Right lobe of liver (tissue), 4 donors: ENCODE measurements around the gene TAAR6.

ENCODE experiments used
- CTCF ChIP-seq, 4 donors: fragments of 200-600 bp in 3 of 4; fragments of 450-650 bp in 1 of 4; IDR thresholded peaks; one replicate each; pipeline versions ENCODE4 v1.5.1 to v1.8.0; 2016 to 2022; ENCODE audit warnings: antibody characterized with exemption in 4 of 4, mild to moderate bottlenecking in 2 of 4
- POLR2A ChIP-seq: fragments of 450-650 bp; IDR thresholded peaks from one replicate; pipeline ENCODE4 v1.6.1; 2017; ENCODE audit warnings: antibody characterized with exemption, mild to moderate bottlenecking
- donor health status: DM: no; HTN: no; CAD: no.
- donor health status: DM: no; HTN: no; CAD: no.
- donor health status: DM: no; HTN: yes; CAD: no.

GRCh38 chr6:132544826-132545225 lies 25.3 kb upstream of the TAAR6 start:
- TF ChIP-seq CTCF (IDR thresholded peaks at IDR 0.05) (no peak), POLR2A (no peak)
